ENCODE measurements around the gene FCHSD1.

The FCHSD1 gene

GRCh38 chr5:141654298-141654697 is 3.1 kb upstream of the FCHSD1 start:
- TF ChIP-seq, protein P1, sequence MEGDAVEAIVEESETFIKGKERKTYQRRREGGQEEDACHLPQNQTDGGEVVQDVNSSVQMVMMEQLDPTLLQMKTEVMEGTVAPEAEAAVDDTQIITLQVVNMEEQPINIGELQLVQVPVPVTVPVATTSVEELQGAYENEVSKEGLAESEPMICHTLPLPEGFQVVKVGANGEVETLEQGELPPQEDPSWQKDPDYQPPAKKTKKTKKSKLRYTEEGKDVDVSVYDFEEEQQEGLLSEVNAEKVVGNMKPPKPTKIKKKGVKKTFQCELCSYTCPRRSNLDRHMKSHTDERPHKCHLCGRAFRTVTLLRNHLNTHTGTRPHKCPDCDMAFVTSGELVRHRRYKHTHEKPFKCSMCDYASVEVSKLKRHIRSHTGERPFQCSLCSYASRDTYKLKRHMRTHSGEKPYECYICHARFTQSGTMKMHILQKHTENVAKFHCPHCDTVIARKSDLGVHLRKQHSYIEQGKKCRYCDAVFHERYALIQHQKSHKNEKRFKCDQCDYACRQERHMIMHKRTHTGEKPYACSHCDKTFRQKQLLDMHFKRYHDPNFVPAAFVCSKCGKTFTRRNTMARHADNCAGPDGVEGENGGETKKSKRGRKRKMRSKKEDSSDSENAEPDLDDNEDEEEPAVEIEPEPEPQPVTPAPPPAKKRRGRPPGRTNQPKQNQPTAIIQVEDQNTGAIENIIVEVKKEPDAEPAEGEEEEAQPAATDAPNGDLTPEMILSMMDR (IDR thresholded peaks at IDR 0.05; ENCODE audit: low read length, missing control alignments), result no peak
- H3K4me3 ChIP-seq (replicated peaks; ENCODE audit: low read depth, low read length), result no peak overlapping the region
- peak; percentile 43 for DNase-seq (ENCODE audit: low read depth)

DNA sequence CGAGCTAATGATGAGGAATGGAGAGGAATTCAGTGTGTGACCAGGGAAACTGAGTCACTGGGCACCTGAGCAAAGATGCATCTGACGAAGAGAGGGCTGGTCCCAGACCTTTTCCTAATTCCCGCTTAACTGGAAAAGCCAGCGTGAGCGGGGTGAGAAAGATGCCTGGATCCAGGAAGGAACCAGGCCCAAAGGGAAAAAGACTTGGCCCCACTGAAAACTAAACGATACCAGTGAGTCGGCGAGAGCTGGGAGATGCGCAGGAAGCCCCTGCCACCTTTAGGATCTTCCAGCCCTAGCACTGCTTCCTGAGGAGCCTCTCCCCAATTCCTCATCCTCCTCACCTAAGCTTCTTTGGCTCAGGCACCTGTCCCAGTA is 499 bp upstream of the FCHSD1 start:
- peak overlapping the region; percentile 84 for H3K4me3 ChIP-seq (replicated peaks; ENCODE audit: low read depth, low read length)
- DNase-seq (ENCODE audit: low read depth), result no peak
- TF ChIP-seq, protein P1 (IDR thresholded peaks at IDR 0.05; ENCODE audit: low read length, missing control alignments), result no peak

DNA sequence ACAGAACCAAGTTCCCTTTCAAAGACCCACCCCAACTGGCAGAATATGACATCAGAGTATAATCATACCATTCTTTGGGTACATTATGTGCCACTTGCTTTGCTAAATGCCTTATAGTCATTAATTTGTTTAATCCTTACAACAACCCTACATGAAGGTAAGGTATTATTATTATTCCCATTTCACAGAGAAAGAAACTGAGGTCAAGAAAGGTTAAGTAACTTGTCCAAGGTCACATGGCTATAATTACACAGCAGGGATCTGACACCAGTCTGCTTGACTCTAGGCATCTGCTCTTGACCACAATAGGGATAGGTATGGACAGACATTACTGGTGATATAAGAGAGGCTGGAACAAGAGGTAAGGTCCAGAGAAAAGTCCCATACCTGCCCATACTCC is 1.2 kb downstream of the FCHSD1 start:
- no peak overlapping the region for H3K4me3 ChIP-seq (replicated peaks; ENCODE audit: low read depth, low read length)
- no peak for DNase-seq (ENCODE audit: low read depth)
- TF ChIP-seq, protein P1 (IDR thresholded peaks at IDR 0.05; ENCODE audit: low read length, missing control alignments), result no peak

DNA sequence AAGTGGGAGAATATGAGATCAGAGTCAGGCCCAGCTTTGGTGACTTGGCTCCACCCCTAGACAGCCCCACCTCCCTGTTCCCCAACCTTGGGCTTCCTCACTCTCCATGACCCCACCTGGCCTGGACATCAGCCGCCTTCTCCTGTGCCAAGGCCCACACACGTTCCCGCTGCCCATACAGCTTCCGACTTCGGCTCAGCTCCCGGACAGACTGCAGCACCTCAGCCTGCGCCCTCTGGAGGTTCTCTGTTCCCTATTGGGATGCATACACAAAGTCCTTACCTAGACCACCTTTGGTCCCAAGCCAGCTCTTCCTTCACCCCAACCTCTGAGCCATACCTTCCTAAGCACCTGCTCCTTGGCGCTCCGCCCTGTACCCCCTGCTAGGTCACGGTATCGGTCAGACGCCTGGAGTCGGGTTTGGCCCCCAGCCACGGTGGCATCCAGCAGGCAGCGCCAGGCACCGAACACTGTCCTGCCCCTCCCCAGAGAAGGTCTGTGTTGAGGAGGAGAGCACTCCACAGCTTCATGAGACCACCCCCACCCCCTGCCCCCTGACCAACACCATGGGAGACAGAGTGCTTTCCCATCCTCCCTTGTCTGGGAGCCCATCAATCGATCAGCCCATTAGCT is 2.0 kb downstream of the FCHSD1 start:
- no peak overlapping the region for H3K4me3 ChIP-seq (replicated peaks; ENCODE audit: low read depth, low read length)
- TF ChIP-seq, protein P1 (IDR thresholded peaks at IDR 0.05; ENCODE audit: low read length, missing control alignments), result no peak
- no peak for DNase-seq (ENCODE audit: low read depth)

GRCh38 chr5:141647851-141648250 is 3.4 kb downstream of the FCHSD1 start:
- TF ChIP-seq, protein P1 (IDR thresholded peaks at IDR 0.05; ENCODE audit: low read length, missing control alignments), result no peak
- DNase-seq (ENCODE audit: low read depth), result no peak
- no peak overlapping the region for H3K4me3 ChIP-seq (replicated peaks; ENCODE audit: low read depth, low read length)

- TF ChIP-seq, protein P1 (IDR thresholded peaks at IDR 0.05; ENCODE audit: low read length, missing control alignments), result no peak
- H3K4me3 ChIP-seq (replicated peaks; ENCODE audit: low read depth, low read length), result no peak overlapping the region
- no peak for DNase-seq (ENCODE audit: low read depth)
Observed at GRCh38 chr5:141647242-141647641, 4.0 kb downstream of the FCHSD1 start.

- H3K4me3 ChIP-seq (replicated peaks; ENCODE audit: low read depth, low read length), result no peak overlapping the region
- no peak for DNase-seq (ENCODE audit: low read depth)
- TF ChIP-seq, protein P1 (IDR thresholded peaks at IDR 0.05; ENCODE audit: low read length, missing control alignments), result no peak
Observed at GRCh38 chr5:141646026-141646425, 5.2 kb downstream of the FCHSD1 start.

Measured in fibroblast of pulmonary artery (primary cell).